ENCODE measurements around the gene KIAA2012.

Gene KIAA2012

DNA sequence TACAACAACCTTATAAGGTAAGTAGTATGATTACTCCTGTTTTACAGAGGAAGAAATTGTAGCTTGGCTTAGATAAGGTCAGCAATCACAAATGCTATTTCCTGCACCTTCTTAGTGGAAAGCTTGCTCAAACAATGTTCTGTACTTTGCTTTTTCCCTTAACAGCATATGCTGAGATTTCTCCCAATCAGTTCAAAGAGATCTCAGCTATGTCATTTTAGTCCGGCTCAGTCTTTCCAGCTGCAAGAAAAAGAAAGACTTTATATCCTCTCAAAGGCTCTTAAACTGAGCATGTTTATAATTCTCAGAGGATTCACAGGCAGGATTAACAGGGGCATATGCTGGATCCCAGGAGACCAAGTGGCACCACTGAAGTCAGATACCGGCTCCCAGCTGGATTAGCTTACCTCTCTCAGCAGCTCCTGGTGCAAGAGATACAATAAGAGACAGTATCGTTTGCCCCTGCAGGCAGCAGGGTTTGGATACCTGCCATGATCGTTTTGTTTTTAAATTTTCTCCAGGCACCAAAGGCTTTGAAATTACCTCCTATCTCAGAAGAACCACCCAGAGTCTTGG is 29.5 kb downstream of the KIAA2012 start:
- Histone ChIP-seq H3K79me1 (replicated peaks; ENCODE audit: low read length, poor library complexity, severe bottlenecking) (no peaks in the 10 kb centered on the region), H2BK5ac (ENCODE audit: low read depth, low read length, poor library complexity, severe bottlenecking) (no peak overlapping the region), H3K18ac (ENCODE audit: low read depth in 1 of 2, low read length in 2 of 2) (no peak overlapping the region), H3K9me3 (ENCODE audit: control insufficient read depth, low read length) (no peaks in the 10 kb centered on the region), H3K4ac (ENCODE audit: low read depth in 1 of 2, low read length in 2 of 2) (no peak overlapping the region), H3K27ac (ENCODE audit: low read length, poor library complexity, severe bottlenecking) (no peak overlapping the region), H4K91ac (ENCODE audit: low read length) (no peak overlapping the region), H4K8ac (ENCODE audit: low read length) (no peak overlapping the region), H2BK12ac (ENCODE audit: low read length in 2 of 2) (no peak overlapping the region), H3K9ac (ENCODE audit: low read length) (no peak overlapping the region), H2AK5ac (ENCODE audit: low read length, severe bottlenecking) (no peak overlapping the region), H3K4me1 (ENCODE audit: control insufficient read depth, insufficient read depth, low read depth, low read length) (no peaks in the 10 kb centered on the region), H3K14ac (ENCODE audit: low read length in 2 of 2) (no peak overlapping the region), H2BK120ac (ENCODE audit: low read depth, low read length) (no peak overlapping the region), H3K36me3 (ENCODE audit: control insufficient read depth in 1 of 2, insufficient read depth in 2 of 2, low read depth in 1 of 2, low read length in 2 of 2) (no peaks in the 10 kb centered on the region), H2AFZ (ENCODE audit: low read depth, low read length) (no peak overlapping the region), H3K4me3 (ENCODE audit: insufficient read depth in 1 of 2, low read depth in 1 of 2, low read length in 2 of 2) (no peak overlapping the region), H3K4me2 (ENCODE audit: low read length, poor library complexity, severe bottlenecking) (no peak overlapping the region), H3K23ac (ENCODE audit: low read length in 2 of 2) (no peak overlapping the region), H2BK15ac (ENCODE audit: low read depth, poor library complexity, severe bottlenecking) (no peak overlapping the region), H3K27me3 (ENCODE audit: control insufficient read depth in 1 of 2, insufficient read depth in 1 of 2, low read length in 2 of 2) (peaks cover 0 to 28% of the 10 kb centered on the region in 2 experiments)
- WGBS = 27% methylated on average over 4 of the region's 4 CpGs
- peak; percentile 30 for DNase-seq

DNA sequence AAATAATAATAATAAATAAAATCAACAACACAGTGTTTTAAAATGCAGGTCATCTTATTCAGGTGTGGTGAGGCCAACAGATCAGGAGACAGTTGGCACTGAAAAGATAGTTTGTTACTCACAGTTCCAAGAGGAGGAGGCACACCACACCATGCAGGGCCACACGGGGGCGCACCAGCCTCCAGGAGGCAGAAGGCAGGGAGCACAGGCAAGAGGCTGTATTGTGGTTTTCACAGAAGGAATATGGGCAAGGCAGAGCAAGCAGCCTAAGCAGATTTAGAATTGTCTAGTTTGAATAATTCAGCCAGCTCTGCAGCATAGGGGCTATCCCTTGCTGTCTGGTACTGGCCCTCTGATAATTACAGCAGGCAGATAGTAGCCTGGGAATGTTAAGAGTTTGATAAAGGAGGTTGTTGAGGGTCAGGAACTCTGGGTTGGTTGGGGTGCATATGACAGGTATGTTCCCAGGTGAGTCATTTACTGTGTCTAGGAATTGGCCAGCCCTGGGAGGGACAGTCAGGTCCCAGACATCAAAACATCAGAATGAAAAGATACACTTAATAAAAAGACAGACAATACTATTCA is 31.3 kb downstream of the KIAA2012 start:
- Histone ChIP-seq H3K27ac (ENCODE audit: low read length, poor library complexity, severe bottlenecking) (no peak overlapping the region), H3K4me2 (ENCODE audit: low read length, poor library complexity, severe bottlenecking) (no peak overlapping the region), H3K4me3 (ENCODE audit: insufficient read depth in 1 of 2, low read depth in 1 of 2, low read length in 2 of 2) (no peak overlapping the region), H3K18ac (ENCODE audit: low read depth in 1 of 2, low read length in 2 of 2) (no peak overlapping the region), H2AFZ (ENCODE audit: low read depth, low read length) (no peak overlapping the region), H4K91ac (ENCODE audit: low read length) (no peak overlapping the region), H2BK15ac (ENCODE audit: low read depth, poor library complexity, severe bottlenecking) (no peak overlapping the region), H2BK120ac (ENCODE audit: low read depth, low read length) (no peak overlapping the region), H2AK5ac (ENCODE audit: low read length, severe bottlenecking) (no peak overlapping the region), H2BK12ac (ENCODE audit: low read length in 2 of 2) (no peak overlapping the region), H3K4ac (ENCODE audit: low read depth in 1 of 2, low read length in 2 of 2) (no peak overlapping the region), H3K23ac (ENCODE audit: low read length in 2 of 2) (no peak overlapping the region), H3K9ac (ENCODE audit: low read length) (no peak overlapping the region), H4K8ac (ENCODE audit: low read length) (no peak overlapping the region), H3K4me1 (ENCODE audit: control insufficient read depth, insufficient read depth, low read depth, low read length) (no peaks in the 10 kb centered on the region), H3K36me3 (ENCODE audit: control insufficient read depth in 1 of 2, insufficient read depth in 2 of 2, low read depth in 1 of 2, low read length in 2 of 2) (no peaks in the 10 kb centered on the region), H3K27me3 (ENCODE audit: control insufficient read depth in 1 of 2, insufficient read depth in 1 of 2, low read length in 2 of 2) (peaks cover 0 to 28% of the 10 kb centered on the region in 2 experiments), H3K14ac (ENCODE audit: low read length in 2 of 2) (no peak overlapping the region), H2BK5ac (ENCODE audit: low read depth, low read length, poor library complexity, severe bottlenecking) (no peak overlapping the region), H3K9me3 (ENCODE audit: control insufficient read depth, low read length) (no peaks in the 10 kb centered on the region), H3K79me1 (replicated peaks; ENCODE audit: low read length, poor library complexity, severe bottlenecking) (no peaks in the 10 kb centered on the region)
- 3% methylated on average over 2 of the region's 2 CpGs for WGBS
- DNase-seq = peak; percentile 62

DNA sequence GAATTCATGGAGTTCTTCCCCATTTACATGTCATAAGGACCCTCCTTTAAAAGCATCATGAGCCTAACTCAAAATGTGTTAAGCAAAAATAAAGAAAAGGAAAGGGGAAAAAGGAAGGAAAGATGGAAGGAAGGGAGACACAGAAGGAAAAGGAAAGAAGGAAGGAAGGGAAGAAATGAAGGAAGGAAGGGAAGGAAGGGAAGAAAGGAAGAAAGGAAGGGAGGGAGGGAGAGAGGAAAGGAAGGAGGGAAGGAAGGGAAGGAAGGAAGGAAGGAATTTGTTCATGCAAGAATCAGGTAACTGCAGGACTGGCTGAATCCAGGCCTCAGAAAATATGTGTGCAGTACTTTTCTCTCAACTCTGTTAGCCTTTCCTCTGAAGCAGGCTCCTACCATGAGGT is 32.0 kb downstream of the KIAA2012 start:
- peaks cover 0 to 24% of the 10 kb centered on the region in 2 experiments for H3K27me3 ChIP-seq (ENCODE audit: control insufficient read depth in 1 of 2, insufficient read depth in 1 of 2, low read length in 2 of 2)
- H2BK120ac ChIP-seq (ENCODE audit: low read depth, low read length) = no peak overlapping the region
- H4K8ac ChIP-seq (ENCODE audit: low read length) = no peak overlapping the region
- no peak overlapping the region for H3K4ac ChIP-seq (ENCODE audit: low read depth in 1 of 2, low read length in 2 of 2)
- H2BK15ac ChIP-seq (ENCODE audit: low read depth, poor library complexity, severe bottlenecking) = no peak overlapping the region
- no peak overlapping the region for H2BK12ac ChIP-seq (ENCODE audit: low read length in 2 of 2)
- H2BK5ac ChIP-seq (ENCODE audit: low read depth, low read length, poor library complexity, severe bottlenecking) = no peak overlapping the region
- H4K91ac ChIP-seq (ENCODE audit: low read length) = no peak overlapping the region
- no peak for DNase-seq
- no peaks in the 10 kb centered on the region for H3K9me3 ChIP-seq (ENCODE audit: control insufficient read depth, low read length)
- H3K18ac ChIP-seq (ENCODE audit: low read depth in 1 of 2, low read length in 2 of 2) = no peak overlapping the region
- H3K79me1 ChIP-seq (replicated peaks; ENCODE audit: low read length, poor library complexity, severe bottlenecking) = no peaks in the 10 kb centered on the region
- H3K36me3 ChIP-seq (ENCODE audit: control insufficient read depth in 1 of 2, insufficient read depth in 2 of 2, low read depth in 1 of 2, low read length in 2 of 2) = no peaks in the 10 kb centered on the region
- no peak overlapping the region for H2AK5ac ChIP-seq (ENCODE audit: low read length, severe bottlenecking)
- H3K14ac ChIP-seq (ENCODE audit: low read length in 2 of 2) = no peak overlapping the region
- peaks cover 5% of the 10 kb centered on the region for H3K4me1 ChIP-seq (ENCODE audit: control insufficient read depth, insufficient read depth, low read depth, low read length)
- no peak overlapping the region for H3K9ac ChIP-seq (ENCODE audit: low read length)
- no peak overlapping the region for H3K4me3 ChIP-seq (ENCODE audit: insufficient read depth in 1 of 2, low read depth in 1 of 2, low read length in 2 of 2)
- H3K27ac ChIP-seq (ENCODE audit: low read length, poor library complexity, severe bottlenecking) = no peak overlapping the region
- no peak overlapping the region for H3K4me2 ChIP-seq (ENCODE audit: low read length, poor library complexity, severe bottlenecking)
- H3K23ac ChIP-seq (ENCODE audit: low read length in 2 of 2) = no peak overlapping the region
- H2AFZ ChIP-seq (ENCODE audit: low read depth, low read length) = no peak overlapping the region

DNA sequence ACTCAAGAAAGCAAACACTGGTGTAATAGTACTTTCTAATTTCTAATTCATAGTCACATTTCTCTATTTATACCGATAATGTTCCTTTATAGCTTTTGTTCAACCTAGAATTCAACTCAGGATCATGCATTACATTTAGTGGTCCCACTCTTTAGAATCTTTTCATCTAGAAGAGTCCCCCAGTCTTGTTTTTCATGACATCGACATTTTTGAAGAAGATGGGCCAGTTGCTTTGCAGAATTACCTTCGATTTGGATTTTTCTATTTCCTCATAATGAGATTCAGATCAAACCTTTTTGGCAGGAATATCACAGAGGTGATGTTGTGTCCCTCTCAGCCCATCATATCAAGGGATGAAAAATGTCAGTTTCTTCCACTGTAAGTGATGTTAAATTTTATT is 35.3 kb downstream of the KIAA2012 start:
- no peak overlapping the region for H3K14ac ChIP-seq (ENCODE audit: low read length in 2 of 2)
- no peak overlapping the region for H3K4ac ChIP-seq (ENCODE audit: low read depth in 1 of 2, low read length in 2 of 2)
- H3K23ac ChIP-seq (ENCODE audit: low read length in 2 of 2) = no peak overlapping the region
- no peak overlapping the region for H3K4me2 ChIP-seq (ENCODE audit: low read length, poor library complexity, severe bottlenecking)
- no peaks in the 10 kb centered on the region for H3K36me3 ChIP-seq (ENCODE audit: control insufficient read depth in 1 of 2, insufficient read depth in 2 of 2, low read depth in 1 of 2, low read length in 2 of 2)
- H2AFZ ChIP-seq (ENCODE audit: low read depth, low read length) = no peak overlapping the region
- peaks cover 10% of the 10 kb centered on the region for H3K4me1 ChIP-seq (ENCODE audit: control insufficient read depth, insufficient read depth, low read depth, low read length)
- no peak overlapping the region for H3K18ac ChIP-seq (ENCODE audit: low read depth in 1 of 2, low read length in 2 of 2)
- no peak overlapping the region for H3K9ac ChIP-seq (ENCODE audit: low read length)
- DNase-seq = no peak
- H2BK12ac ChIP-seq (ENCODE audit: low read length in 2 of 2) = no peak overlapping the region
- H4K8ac ChIP-seq (ENCODE audit: low read length) = no peak overlapping the region
- WGBS = 94% methylated on average over 3 of the region's 3 CpGs
- H3K27me3 ChIP-seq (ENCODE audit: control insufficient read depth in 1 of 2, insufficient read depth in 1 of 2, low read length in 2 of 2) = peaks cover 0 to 20% of the 10 kb centered on the region in 2 experiments
- no peaks in the 10 kb centered on the region for H3K9me3 ChIP-seq (ENCODE audit: control insufficient read depth, low read length)
- no peak overlapping the region for H3K4me3 ChIP-seq (ENCODE audit: insufficient read depth in 1 of 2, low read depth in 1 of 2, low read length in 2 of 2)
- H2BK120ac ChIP-seq (ENCODE audit: low read depth, low read length) = no peak overlapping the region
- H2BK15ac ChIP-seq (ENCODE audit: low read depth, poor library complexity, severe bottlenecking) = no peak overlapping the region
- no peak overlapping the region for H4K91ac ChIP-seq (ENCODE audit: low read length)
- H3K79me1 ChIP-seq (replicated peaks; ENCODE audit: low read length, poor library complexity, severe bottlenecking) = no peaks in the 10 kb centered on the region
- H3K27ac ChIP-seq (ENCODE audit: low read length, poor library complexity, severe bottlenecking) = no peak overlapping the region
- H2AK5ac ChIP-seq (ENCODE audit: low read length, severe bottlenecking) = no peak overlapping the region
- no peak overlapping the region for H2BK5ac ChIP-seq (ENCODE audit: low read depth, low read length, poor library complexity, severe bottlenecking)

Data from mesenchymal stem cell (in vitro differentiated cells and primary cell).